ENCODE data around the gene ITGB5. TPM values are rescaled to one million over a fixed set of nuclear protein-coding genes. Genes with fewer than 3 reads are reported as not detected.

Gene ITGB5
- total RNA-seq, 1 experiment from 2014 or later, result 77.8 TPM

GRCh38 chr3:124769462-124769861 is 117.7 kb downstream of the ITGB5 start:
- intact Hi-C loops (cut with micrococcal nuclease), result loop anchor here (1.0 to 10.0 kb wide), 3 partner anchors 117 to 205 kb away; no protein-coding TSS in a partner anchor
- H3K4me2 ChIP-seq (ENCODE audit: low read length), result no peak overlapping the region
- H3K27me3 ChIP-seq (ENCODE audit: insufficient read depth, low read length), result no peaks in the 10 kb centered on the region
- H3K9me3 ChIP-seq (ENCODE audit: control insufficient read depth in 1 of 2, insufficient read depth in 1 of 2, low read depth in 1 of 2, low read length in 2 of 2), result no peaks in the 10 kb centered on the region
- H3K79me2 ChIP-seq (ENCODE audit: insufficient read depth, low read length), result no peaks in the 10 kb centered on the region
- RAD21 ChIA-PET (ENCODE audit: low non-redundant PET in 1 of 2, low total read pairs in 2 of 2, uncharacterized antibody in 2 of 2, unreplicated experiment in 2 of 2), result interaction anchor here in 1 of 2 experiments (1.0 kb wide), 1 partner anchor 132 kb away, joined by 3 read pairs; no protein-coding TSS in a partner anchor
- no peak for DNase-seq (ENCODE audit: low read depth, low spot score)
- no TSS peak for BruUV-seq (replicated peaks)
- H2AFZ ChIP-seq (ENCODE audit: low read depth, low read length, poor library complexity, severe bottlenecking), result no peak overlapping the region
- H3K4me3 ChIP-seq (replicated peaks in 1 of 2; ENCODE audit: low read depth in 1 of 2, low read length in 2 of 2), result no peak overlapping the region
- no peak overlapping the region for H3K9ac ChIP-seq (ENCODE audit: low read length)
- ATAC-seq, result no peak
- H4K20me1 ChIP-seq (ENCODE audit: insufficient read depth), result no peaks in the 10 kb centered on the region
- TF ChIP-seq MAX (IDR thresholded peaks at IDR 0.05) (no peak), ELF1 (IDR thresholded peaks at IDR 0.05; ENCODE audit: borderline replicate concordance, low read depth) (no peak), CEBPB (IDR thresholded peaks at IDR 0.05; ENCODE audit: low read depth) (no peak), SP1 (IDR thresholded peaks at IDR 0.05; ENCODE audit: low read depth) (no peak), CTCF (IDR thresholded peaks at IDR 0.05 in 2 of 3, conservative IDR thresholded peaks at IDR 0.05 in 1 of 3; ENCODE audit: borderline replicate concordance in 1 of 3, insufficient read depth in 1 of 3, low read depth in 2 of 3, low read length in 2 of 3) (no peak), TCF7L2 (IDR thresholded peaks at IDR 0.05; ENCODE audit: borderline replicate concordance, extremely low read depth, insufficient read depth, insufficient read length) (no peak), EZH2 (IDR thresholded peaks at IDR 0.05) (no peak), CBX3 (IDR thresholded peaks at IDR 0.05; ENCODE audit: low read depth) (no peak), EGR1 (IDR thresholded peaks at IDR 0.05; ENCODE audit: low read depth) (no peak), SRF (IDR thresholded peaks at IDR 0.05; ENCODE audit: low read depth) (no peak), RAD21 (IDR thresholded peaks at IDR 0.05; ENCODE audit: low read depth) (no peak), POLR2A (IDR thresholded peaks at IDR 0.05; ENCODE audit: borderline replicate concordance, extremely low read depth, insufficient read depth, insufficient read length) (no peak), POLR2AphosphoS5 (IDR thresholded peaks at IDR 0.05; ENCODE audit: low read depth, low read length) (no peak), ATF3 (IDR thresholded peaks at IDR 0.05) (no peak), REST (IDR thresholded peaks at IDR 0.05; ENCODE audit: low read depth) (no peak)
- H3K27ac ChIP-seq (ENCODE audit: low read depth, low read length), result no peak overlapping the region
- H3K9me2 ChIP-seq (ENCODE audit: insufficient read depth), result no peaks in the 10 kb centered on the region
- POLR2A ChIA-PET, result no interaction called here
- H3K4me1 ChIP-seq (ENCODE audit: control insufficient read depth in 1 of 2, insufficient read depth in 2 of 2, low read length in 2 of 2), result peaks cover 4 to 12% of the 10 kb centered on the region in 2 experiments
- CTCF ChIA-PET, result interaction anchor here (0.7 to 5.6 kb wide), 3 partner anchors 8 to 132 kb away, joined by 3 to 35 read pairs (median 11); no protein-coding TSS in a partner anchor
- peaks cover 3 to 5% of the 10 kb centered on the region in 2 experiments; a peak in 1 of 4 replicates for H3K36me3 ChIP-seq (ENCODE audit: control insufficient read depth in 1 of 2, insufficient read depth in 2 of 2, low read length in 2 of 2)
